SK-N-SH (cell line): ENCODE results near the gene TNFRSF18.

Experiments used
- EP300 ChIP-seq, 2 experiments: IDR thresholded peaks; 2 replicates each; pipeline versions ENCODE4 v1.4.0 to v1.6.1; 2012; ENCODE audit warnings: borderline replicate concordance in 1 of 2, low read depth in 1 of 2, low read length in 1 of 2
- EZH2phosphoT487 ChIP-seq: fragments of 200-600 bp; sonication (generic); IDR thresholded peaks from 2 replicates; pipeline ENCODE4 v1.6.1; 2017; ENCODE audit warnings: low read depth, mixed run types, mild to moderate bottlenecking, antibody characterized with exemption, moderate library complexity, borderline replicate concordance
- FOXJ3 ChIP-seq: sonication (generic); formaldehyde crosslinking; IDR thresholded peaks from 2 replicates; pipeline ENCODE4 v1.5.1; 2020; ENCODE audit warnings: mild to moderate bottlenecking, missing genetic modification reagents
- GABPA ChIP-seq: IDR thresholded peaks from 2 replicates; pipeline ENCODE4 v1.4.0; 2012; ENCODE audit warnings: low read depth, mild to moderate bottlenecking
- JUND ChIP-seq: IDR thresholded peaks from 2 replicates; pipeline ENCODE4 v1.4.0; 2012
- MEF2A ChIP-seq: IDR thresholded peaks from 2 replicates; pipeline ENCODE4 v1.4.0; 2012; ENCODE audit warnings: low read depth, borderline replicate concordance
- RAD21 ChIP-seq: IDR thresholded peaks from 2 replicates; pipeline ENCODE4 v1.6.1; 2012; ENCODE audit warnings: mild to moderate bottlenecking, low read length
- RFX5 ChIP-seq: IDR thresholded peaks from 2 replicates; pipeline ENCODE4 v1.6.1; 2012; ENCODE audit warnings: mild to moderate bottlenecking, improper control_type of control experiment, low read length
- RXRA ChIP-seq: IDR thresholded peaks from 2 replicates; pipeline ENCODE4 v1.4.0; 2012; ENCODE audit warnings: low read depth, mild to moderate bottlenecking, borderline replicate concordance
- TF ChIP-seq, protein P1 (sequence below): fragments of 200-600 bp; sonication (generic); IDR thresholded peaks from 2 replicates; pipeline ENCODE4 v1.6.1; 2017; ENCODE audit warnings: antibody characterized with exemption, mild to moderate bottlenecking, moderate library complexity

DNA sequence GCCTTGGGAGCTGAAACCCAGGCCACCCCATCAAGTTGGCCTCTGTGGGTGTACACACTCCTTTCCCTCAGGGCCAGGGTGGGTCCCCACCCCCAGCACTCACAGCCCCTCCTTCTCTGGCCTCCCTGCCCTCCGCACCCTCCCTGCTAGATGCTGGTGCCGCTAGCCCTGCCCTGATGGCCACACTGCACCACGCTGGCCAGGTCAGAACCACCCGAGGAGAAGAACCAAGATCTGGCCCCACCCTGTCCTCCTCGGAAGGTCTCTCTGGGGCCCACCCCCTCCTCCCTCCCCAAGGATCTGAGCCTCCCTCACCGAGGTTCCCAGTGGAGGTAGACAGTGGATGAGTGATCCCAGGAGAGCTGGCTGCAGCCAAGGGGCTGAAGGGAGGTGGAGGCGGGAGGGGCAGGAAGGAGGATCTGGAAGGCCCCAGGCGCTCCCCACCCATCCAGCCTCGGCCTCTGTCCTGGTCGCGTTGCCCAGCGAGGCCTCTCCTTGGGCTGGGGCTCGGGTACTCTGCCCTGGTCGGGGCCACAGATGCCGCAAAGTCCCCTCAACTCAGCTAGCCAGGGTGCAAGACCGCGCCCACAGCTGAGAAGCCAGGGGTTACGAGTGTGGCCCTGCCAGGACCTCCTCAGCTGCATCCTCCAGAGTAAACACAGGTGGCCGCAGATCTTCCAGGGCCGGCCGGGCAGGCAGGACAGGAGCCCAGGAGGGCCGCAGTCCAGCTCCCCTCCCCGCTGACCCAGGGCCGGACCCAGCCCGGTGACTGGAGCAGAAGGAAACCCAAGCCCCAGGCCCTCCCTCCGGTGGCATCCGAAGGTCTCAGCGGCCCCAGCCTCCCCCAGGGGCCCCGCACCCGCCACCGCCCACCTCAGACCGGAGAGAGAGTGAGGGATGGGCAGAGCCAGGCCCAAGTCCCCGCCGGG, 30.8 kb upstream of the TNFRSF18 start:
- TF ChIP-seq, protein P1, sequence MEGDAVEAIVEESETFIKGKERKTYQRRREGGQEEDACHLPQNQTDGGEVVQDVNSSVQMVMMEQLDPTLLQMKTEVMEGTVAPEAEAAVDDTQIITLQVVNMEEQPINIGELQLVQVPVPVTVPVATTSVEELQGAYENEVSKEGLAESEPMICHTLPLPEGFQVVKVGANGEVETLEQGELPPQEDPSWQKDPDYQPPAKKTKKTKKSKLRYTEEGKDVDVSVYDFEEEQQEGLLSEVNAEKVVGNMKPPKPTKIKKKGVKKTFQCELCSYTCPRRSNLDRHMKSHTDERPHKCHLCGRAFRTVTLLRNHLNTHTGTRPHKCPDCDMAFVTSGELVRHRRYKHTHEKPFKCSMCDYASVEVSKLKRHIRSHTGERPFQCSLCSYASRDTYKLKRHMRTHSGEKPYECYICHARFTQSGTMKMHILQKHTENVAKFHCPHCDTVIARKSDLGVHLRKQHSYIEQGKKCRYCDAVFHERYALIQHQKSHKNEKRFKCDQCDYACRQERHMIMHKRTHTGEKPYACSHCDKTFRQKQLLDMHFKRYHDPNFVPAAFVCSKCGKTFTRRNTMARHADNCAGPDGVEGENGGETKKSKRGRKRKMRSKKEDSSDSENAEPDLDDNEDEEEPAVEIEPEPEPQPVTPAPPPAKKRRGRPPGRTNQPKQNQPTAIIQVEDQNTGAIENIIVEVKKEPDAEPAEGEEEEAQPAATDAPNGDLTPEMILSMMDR, result no peak
- TF ChIP-seq EZH2phosphoT487 (no peak), RAD21 (no peak), MEF2A (no peak), JUND (no peak), RXRA (no peak), GABPA (no peak), RFX5 (no peak), EP300 (IDR thresholded peaks at IDR 0.05; ENCODE audit: borderline replicate concordance in 1 of 2, low read depth in 1 of 2, low read length in 1 of 2) (no peak), FOXJ3 (CRISPR knock-in tag) (no peak)
